GM18505 (cell line): Measurements from ENCODE around the gene TMEM181.
"Not testable (repeated sequence)": the region's sequence is repeated elsewhere in the genome, so short reads cannot be mapped to it uniquely, and the experiment has no call there.

Source experiments
- ATAC-seq: cut with Tn5 transposase; IDR thresholded peaks from one replicate; pipeline ENCODE4 v1.9.1; 2021; ENCODE audit not compliant: unreplicated experiment
- POLR2A ChIP-seq: IDR thresholded peaks from 4 replicates; pipeline ENCODE4 v1.6.1; 2011; ENCODE audit warnings: borderline replicate concordance; ENCODE audit not compliant: insufficient read depth, insufficient read length; ENCODE audit errors: extremely low read depth

TMEM181 gene

DNA sequence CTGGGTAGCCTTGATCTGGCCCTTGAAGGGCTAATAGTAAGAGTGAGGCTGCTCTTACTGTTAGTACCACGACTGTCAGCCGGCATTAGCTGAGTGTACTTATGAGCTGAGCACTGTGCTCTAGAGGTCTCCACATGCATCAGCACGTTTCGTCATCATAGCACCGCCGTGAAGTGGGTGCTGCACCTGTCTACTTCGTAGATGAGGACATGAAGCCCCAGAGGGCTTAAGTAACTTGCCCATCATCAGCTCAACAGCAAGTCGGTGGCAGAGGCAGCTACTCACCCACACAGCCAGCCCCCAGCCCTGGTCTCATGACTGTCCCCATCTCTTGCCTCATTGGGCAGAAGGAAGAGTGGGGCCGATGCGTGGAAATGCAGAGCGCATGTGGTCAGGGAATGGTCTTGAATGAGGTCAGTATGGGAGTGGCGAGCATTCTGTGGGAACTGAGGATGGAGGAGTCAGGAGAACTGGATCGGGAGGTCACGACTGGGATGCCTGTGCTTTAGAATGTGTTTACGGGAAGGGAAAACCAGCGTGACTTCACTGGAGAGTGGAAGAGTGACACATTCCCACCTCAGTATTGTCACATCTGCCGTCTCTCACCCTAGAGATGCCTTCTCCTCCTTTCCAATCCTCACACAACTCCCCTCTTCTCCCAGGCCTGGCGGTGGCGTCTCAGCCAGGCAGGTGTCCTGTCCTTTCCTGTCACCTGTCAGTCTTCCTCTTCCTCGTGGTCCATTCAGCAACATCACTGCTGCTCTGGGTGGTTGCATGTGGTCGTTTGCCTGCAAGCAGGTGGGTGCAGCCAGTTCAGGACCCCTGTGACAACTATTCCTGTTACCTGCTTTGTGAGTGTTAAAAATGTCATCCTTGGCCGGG lies 95.9 kb downstream of the TMEM181 start:
- ATAC-seq, result no peak
- TF ChIP-seq POLR2A, result no peak

DNA sequence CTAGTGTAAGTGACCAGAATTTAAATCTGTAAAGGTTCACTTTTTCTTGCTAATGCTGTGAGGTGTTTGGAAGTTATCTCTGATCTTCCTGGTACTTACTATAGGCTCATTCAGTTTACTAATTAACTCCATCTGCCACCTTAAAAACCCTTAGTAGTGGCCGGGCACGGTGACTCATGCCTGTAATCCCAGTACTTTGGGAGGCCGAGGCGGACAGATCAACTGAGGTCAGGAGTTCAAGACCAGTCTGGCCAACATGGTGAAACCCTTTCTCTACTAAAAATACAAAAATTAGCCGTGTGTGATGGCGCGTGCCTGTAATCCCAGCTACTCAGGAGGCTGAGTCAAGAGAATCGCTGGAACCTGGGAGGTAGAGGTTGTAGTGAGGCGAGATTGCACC lies 97.1 kb downstream of the TMEM181 start:
- not testable (repeated sequence) for ATAC-seq

DNA sequence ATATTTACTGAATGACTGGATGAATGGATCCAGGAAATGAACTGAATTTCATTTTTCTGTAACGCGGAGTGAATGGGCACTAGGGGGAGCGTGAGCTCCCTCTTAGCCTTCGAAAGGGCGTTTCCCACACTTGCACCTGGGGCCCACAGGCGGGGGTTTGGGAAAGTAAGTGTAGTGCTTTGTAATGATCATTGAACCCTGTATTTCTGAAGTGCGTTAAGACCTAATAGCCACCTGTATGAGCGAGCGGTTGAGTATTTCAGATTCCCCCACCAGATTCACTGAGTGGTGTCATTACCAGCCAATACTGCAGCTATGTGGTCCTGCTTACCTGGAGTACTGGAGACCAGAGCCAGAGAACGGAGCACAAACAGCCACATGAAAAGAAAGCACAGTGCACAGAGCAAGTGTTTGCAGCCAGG lies 100.5 kb downstream of the TMEM181 start:
- TF ChIP-seq POLR2A, result no peak
- ATAC-seq, result no peak

DNA sequence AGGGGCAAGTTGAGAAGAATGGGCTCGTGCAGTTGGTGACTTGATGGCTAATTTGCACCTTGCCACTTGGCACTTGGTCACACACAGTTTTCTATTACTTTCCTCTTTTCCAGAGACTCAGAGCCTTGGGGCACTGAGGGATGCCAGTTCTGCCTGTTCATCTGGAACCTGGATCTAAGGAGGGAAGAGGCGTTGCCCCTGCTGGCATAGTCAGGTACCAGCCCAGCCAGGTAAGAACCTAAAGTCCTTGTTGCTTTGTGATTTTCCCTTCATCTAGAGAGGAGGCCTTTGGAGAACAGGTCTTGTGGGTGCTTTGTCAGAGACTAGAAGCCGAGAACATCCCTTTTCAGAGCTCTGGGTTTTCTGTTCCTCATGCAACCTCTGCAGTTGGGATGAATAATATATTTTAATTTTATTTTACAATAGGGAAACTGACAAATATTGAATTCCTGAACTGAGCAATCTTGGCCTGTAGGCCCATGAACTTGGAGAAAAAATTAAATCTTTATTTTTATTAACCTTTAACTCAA lies 101.3 kb downstream of the TMEM181 start:
- no peak for TF ChIP-seq POLR2A
- no peak for ATAC-seq

DNA sequence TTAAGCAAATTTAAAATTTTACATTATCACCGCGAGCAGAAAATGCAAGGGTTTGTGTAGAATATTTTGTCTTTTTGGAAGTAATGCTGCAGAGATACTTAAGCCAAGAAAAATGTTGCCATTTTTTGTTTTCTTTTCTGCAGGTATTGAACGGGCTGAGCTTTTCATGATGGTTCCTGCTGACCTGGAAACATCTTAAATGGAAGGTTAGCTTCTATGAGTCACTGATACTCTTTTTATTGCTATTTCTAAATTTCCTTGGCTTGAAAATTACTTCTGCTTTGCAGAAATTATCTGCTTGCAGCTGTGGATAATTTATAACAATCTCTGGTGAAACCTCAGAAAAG lies 102.7 kb downstream of the TMEM181 start:
- ATAC-seq, result no peak
- no peak for TF ChIP-seq POLR2A

DNA sequence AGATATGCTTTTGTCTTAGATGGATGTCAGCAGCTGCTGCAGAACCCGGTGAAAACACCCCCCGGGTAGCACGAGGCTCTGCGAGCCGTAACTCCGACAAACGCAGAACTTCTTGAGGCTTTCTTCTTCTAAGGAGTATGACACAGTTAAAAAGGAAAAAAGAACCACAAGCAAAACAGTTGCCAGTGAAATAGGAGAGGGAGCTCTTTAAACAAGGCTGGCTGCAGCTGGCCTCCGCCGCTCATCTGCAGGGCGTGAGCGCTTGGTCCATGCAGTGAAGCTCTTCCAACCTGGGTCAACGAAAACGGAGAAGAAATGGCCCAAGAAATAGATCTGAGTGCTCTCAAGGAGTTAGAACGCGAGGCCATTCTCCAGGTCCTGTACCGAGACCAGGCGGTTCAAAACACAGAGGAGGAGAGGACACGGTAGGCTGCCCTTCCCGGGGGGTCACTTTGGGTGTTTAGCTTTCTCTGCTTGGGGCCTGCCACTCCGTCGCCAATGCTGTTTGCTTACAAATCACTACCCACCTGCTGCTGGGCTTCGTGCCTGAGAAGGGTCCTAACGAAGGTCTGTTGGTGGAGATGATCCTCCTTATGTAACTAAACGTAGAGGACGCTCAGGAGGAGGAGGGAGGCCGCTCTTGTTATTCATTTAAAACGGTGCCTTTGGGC lies 103.2 kb downstream of the TMEM181 start:
- no peak for ATAC-seq
- no peak for TF ChIP-seq POLR2A

DNA sequence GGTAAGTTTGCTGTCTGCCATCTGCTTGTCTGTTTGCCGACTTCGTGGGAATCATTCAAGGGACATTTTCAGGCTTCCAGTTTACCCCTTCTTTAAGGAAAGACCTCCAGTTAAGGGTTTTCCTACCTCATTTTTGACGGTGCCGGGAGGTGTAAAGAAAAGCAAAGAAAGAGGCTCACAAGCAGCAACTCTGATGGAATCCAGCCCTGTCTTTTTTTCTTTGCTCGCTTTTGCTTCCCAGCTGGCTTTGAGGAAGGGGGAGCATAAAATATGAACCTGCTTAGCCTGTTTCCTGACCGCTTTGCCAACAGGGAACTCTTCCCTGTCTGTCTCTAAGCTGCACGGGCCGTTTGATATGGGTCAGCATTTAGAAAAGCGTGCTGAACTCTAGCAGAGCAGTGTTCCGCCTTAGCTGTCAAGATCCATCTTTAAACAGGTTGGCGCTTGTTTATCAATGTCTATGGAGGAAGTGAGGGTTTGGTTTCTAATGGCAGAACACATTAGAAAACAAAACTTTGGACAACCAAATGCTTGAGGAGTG lies 103.8 kb downstream of the TMEM181 start:
- no peak for ATAC-seq
- no peak for TF ChIP-seq POLR2A

DNA sequence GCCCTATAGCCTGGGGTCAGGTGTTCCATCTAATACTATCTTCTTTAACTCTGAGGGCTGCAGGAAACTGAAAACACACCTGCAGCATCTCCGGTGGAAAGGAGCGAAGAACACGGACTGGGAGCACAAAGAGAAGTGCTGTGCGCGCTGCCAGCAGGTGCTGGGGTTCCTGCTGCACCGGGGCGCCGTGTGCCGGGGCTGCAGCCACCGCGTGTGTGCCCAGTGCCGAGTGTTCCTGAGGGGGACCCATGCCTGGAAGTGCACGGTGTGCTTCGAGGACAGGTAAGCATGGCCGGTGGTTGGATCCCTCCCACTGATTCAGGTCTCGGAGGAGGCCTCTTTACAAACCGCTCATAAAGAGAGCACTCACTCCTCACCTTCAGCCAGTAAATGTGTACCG lies 105.4 kb downstream of the TMEM181 start:
- TF ChIP-seq POLR2A, result no peak
- ATAC-seq, result no peak

DNA sequence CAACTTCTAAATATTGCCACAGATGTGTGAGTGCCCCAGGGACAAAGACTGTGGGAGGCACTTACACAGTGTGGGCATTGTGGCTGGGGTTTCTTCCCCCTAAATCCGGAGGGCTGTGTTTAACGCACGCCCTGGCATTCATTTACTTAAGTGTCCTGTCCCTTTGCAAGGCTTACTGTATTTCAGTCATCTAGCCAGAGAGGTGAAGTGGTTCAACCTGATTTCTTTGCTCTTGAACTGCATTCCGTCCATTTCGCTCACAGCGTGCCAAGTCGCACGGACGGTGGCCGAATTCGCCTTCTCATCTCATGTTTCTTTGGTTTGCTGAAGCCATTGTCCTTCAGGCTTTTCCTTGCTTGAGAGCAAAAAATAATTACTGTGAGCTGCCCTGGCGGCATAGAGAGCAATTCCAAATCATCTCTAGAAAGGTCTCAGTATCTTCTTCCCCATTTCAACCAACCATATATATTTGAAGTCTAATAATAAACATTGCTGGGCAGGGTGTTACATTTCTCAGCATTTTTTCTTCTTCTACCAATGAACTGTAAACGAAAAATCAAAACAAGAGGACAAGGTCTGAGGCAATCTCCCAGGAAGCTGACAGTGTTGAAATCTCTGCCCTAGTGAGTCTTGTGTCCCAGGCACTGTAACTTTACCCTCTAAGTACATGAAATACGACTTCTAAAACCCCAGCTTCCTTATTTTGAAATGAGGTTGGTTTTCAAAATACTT lies 106.9 kb downstream of the TMEM181 start:
- no peak for ATAC-seq
- no peak for TF ChIP-seq POLR2A

DNA sequence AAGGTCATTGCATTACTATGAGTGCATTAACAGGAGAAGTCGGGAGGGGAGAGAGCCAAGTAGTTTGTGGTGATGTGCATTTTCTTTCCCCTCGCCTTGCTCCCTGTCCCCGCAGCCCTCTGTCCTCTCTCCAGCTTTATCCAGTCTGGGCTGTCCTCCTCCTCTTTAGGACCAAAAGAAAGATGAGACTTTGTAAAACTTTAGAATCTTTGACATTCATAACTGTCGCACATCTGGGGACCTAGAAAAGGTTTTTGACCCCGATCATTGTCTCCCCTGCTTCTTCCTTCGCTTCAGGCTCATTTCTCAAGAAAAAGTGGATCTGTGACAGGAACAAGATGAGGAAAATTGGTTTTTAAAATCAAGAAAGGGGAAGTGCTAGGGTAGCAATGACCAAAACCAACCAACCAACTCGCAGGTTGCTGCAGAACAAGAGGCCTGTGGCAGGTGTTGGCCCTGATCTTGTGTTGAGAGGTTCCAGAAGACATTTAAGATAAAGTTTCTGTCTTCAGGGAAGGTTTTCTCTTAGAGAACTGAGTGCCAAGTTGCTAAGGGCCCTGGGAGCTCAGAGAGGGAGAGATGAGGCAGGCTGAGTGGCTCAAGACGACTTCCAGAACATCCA lies 107.6 kb downstream of the TMEM181 start:
- no peak for ATAC-seq

DNA sequence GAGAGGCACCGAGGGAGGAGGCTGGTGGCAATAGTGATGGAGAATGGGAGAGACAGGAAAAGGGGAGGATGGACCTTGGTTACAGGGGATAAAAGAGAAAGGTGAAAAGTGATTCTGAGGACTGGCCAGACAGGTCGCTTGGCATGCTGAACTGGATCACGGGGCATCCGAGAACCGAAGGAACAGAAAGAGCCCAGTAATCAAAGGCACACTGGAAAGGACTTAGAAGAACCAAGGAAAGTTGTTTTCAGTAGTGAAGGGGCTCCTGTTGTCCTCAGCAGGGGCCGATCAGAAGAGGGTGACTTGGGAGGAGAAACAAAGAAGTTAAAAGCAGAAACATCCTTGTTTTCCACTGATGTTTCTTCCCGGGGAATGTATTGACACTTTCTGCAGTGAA lies 108.8 kb downstream of the TMEM181 start:
- no peak for ATAC-seq

More for the DNA sequence above, 107.6 kb downstream of the TMEM181 start:
- no peak for TF ChIP-seq POLR2A

DNA sequence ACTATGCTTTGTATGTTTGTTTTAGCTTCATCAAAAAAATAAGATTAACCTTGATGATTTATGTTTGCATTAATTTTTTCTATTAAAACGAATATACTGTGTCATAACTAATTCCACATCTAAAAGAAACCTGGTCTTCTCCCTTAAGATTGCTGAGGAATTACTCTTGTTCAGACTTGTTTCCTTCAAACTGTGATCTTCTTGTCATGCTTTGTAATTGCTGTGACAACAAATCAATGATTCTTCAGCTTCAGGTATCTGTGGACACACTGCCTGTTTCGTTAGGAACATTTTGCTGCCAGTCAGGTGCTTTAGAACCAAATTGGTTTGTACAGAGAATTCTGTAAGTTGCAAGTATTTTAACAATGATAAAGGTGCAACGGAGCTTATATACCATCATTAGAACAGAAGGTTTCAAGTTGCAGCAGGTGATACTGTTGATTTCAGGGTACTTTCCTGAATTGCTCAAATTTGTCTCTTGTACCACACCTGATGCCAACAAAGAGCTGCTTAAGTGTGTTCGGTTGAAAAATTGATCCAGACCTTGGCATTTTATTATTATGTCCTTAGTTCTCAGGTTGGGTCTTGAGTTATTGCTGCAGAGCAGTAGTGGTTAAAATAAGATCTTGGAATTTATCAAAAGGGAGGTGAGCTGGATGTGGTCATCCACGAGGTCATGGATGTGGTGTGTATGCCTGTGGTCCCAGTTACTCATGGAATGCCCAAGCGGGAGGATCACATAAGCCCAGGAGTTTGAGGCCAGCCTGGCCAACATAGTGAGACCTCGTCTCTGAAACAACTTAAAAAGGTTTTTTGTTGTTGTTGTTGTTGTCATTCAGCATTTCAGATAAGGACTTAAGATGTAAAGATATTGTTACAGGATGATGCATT lies 109.5 kb downstream of the TMEM181 start:
- ATAC-seq, result no peak
- no peak for TF ChIP-seq POLR2A

More for the DNA sequence above, 108.8 kb downstream of the TMEM181 start:
- no peak for TF ChIP-seq POLR2A

DNA sequence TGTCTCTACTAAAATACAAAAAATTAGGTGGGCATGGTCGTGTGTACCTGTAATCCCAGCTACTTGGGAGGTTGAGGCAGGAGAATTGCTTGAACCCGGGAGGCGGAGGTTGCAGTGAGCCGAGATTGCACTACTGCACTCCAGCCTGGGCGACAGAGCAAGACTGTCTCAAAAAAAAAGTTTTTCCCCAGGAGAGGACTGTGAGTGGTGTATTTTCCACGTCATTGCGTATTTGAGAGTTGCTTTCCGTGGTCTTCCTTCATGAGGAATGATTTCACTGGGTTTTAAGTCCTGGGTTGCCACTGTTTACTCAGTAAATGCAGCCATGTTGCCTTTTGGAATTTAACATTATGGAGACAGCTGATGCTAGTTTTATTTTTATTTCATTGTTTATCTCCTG lies 112.2 kb downstream of the TMEM181 start:
- ATAC-seq, result not testable (repeated sequence)
